HCT116 (cell line): ENCODE results near the gene TMC1. TPM values are rescaled to one million over a fixed set of nuclear protein-coding genes. Genes with fewer than 3 reads are reported as not detected.

Experiments used
- ATAC-seq: fragments of 200-7000 bp; cut with Tn5 transposase; 2 replicates; pipeline ENCODE4 v1.9.1; 2020; ENCODE audit warnings: mild to moderate bottlenecking, moderate library complexity
- BruUV-seq: library from RNA; stranded (reverse); fragments of 400-500 nt; replicated peaks from 2 replicates; lab custom pipeline; 2021; lab: Mats Ljungman, UMichigan
- CTCF ChIA-PET: fragments of 300-600 bp; sonication (Branson Sonifier 250); formaldehyde crosslinking; loops from one replicate; lab custom pipeline; 2021; ENCODE audit warnings: antibody characterized with exemption; lab: Charles Lee
- POLR2A ChIA-PET: fragments of 300-600, 350-600 bp; sonication (Branson Sonifier 250); formaldehyde crosslinking; loops from one replicate; lab custom pipeline; 2021; ENCODE audit warnings: antibody characterized with exemption; lab: Charles Lee
- RAD21 ChIA-PET, 2 experiments: fragments of 300-600 bp; sonication (Branson Sonifier 250); formaldehyde crosslinking; loops; one replicate each; lab custom pipeline; 2023; ENCODE audit warnings: low total read pairs in 2 of 2; ENCODE audit not compliant: uncharacterized antibody in 2 of 2, unreplicated experiment in 2 of 2, low non-redundant PET in 1 of 2; lab: Charles Lee
- DNase-seq: peaks from one replicate; pipeline ENCODE4 v3.0.0-alpha.2; 2010; ENCODE audit warnings: low read depth, low spot score
- H2AFZ ChIP-seq: fragments of 200-600 bp; shearing (Covaris generic), sonication (generic); 2 replicates; pipeline ENCODE4 v1.6.1; 2017; ENCODE audit warnings: low read depth, mixed run types, mixed read lengths, antibody characterized with exemption, low read length; ENCODE audit not compliant: poor library complexity, severe bottlenecking
- H3K27ac ChIP-seq: 2 replicates; pipeline ENCODE4 v1.5.1; 2012; ENCODE audit warnings: low read depth, low read length
- H3K27me3 ChIP-seq: fragments of 200-600 bp; sonication (generic); 2 replicates; pipeline ENCODE4 v1.6.1; 2016; ENCODE audit warnings: mixed run types, low read length, mixed read lengths; ENCODE audit not compliant: insufficient read depth
- H3K36me3 ChIP-seq, 2 experiments: fragments of 200-500 bp in 1 of 2; fragments of 200-600 bp in 1 of 2; sonication (Bioruptor generic) in 1 of 2; sonication (generic) in 1 of 2; 2 replicates each; pipeline versions ENCODE4 v1.5.1 to v1.6.1; 2014 to 2016; ENCODE audit warnings: low read length in 2 of 2, inconsistent platforms in 1 of 2, mixed read lengths in 1 of 2, mixed run types in 1 of 2; ENCODE audit not compliant: insufficient read depth in 2 of 2, control insufficient read depth in 1 of 2
- H3K4me1 ChIP-seq, 2 experiments: fragments of 200-600 bp in 1 of 2; sonication (generic) in 1 of 2; 2 replicates each; pipeline versions ENCODE4 v1.5.1 to v1.6.1; 2012 to 2017; ENCODE audit warnings: low read length in 2 of 2, inconsistent platforms in 1 of 2, mild to moderate bottlenecking in 1 of 2, mixed read lengths in 1 of 2, mixed run types in 1 of 2, moderate library complexity in 1 of 2; ENCODE audit not compliant: insufficient read depth in 2 of 2, control insufficient read depth in 1 of 2
- H3K4me2 ChIP-seq: fragments of 200-600 bp; sonication (generic); 2 replicates; pipeline ENCODE4 v1.6.1; 2017; ENCODE audit warnings: mixed run types, low read length, mixed read lengths
- H3K4me3 ChIP-seq, 2 experiments: fragments of 200-600 bp in 1 of 2; sonication (generic) in 1 of 2; replicated peaks in 1 of 2; 2 replicates each; pipeline ENCODE4 v1.5.1; 2011 to 2016; ENCODE audit warnings: low read length in 2 of 2, control low read depth in 1 of 2, low read depth in 1 of 2, mild to moderate bottlenecking in 1 of 2, mixed read lengths in 1 of 2, mixed run types in 1 of 2
- H3K79me2 ChIP-seq: fragments of 200-600 bp; sonication (generic); 2 replicates; pipeline ENCODE4 v1.6.1; 2017; ENCODE audit warnings: mild to moderate bottlenecking, mixed run types, low read length, moderate library complexity, mixed read lengths; ENCODE audit not compliant: insufficient read depth
- H3K9ac ChIP-seq: fragments of 200-600 bp; sonication (generic); 2 replicates; pipeline ENCODE4 v1.6.1; 2016; ENCODE audit warnings: low read length, mixed read lengths
- H3K9me2 ChIP-seq: fragments of 200-600 bp; sonication (generic), shearing (Covaris generic); 2 replicates; pipeline ENCODE4 v1.6.1; 2017; ENCODE audit warnings: mixed run types, mild to moderate bottlenecking, moderate library complexity; ENCODE audit not compliant: insufficient read depth
- H3K9me3 ChIP-seq, 2 experiments: fragments of 200-500 bp in 1 of 2; fragments of 200-600 bp in 1 of 2; sonication (Bioruptor generic) in 1 of 2; sonication (generic) in 1 of 2; 2 replicates each; pipeline ENCODE4 v1.6.1; 2014 to 2017; ENCODE audit warnings: low read length in 2 of 2, mixed read lengths in 2 of 2, inconsistent platforms in 1 of 2, low read depth in 1 of 2, mild to moderate bottlenecking in 1 of 2, mixed run types in 1 of 2, moderate library complexity in 1 of 2; ENCODE audit not compliant: control insufficient read depth in 1 of 2, insufficient read depth in 1 of 2
- H4K20me1 ChIP-seq: fragments of 200-600 bp; sonication (generic), shearing (Covaris generic); 2 replicates; pipeline ENCODE4 v1.6.1; 2017; ENCODE audit warnings: mixed run types, mild to moderate bottlenecking, moderate library complexity; ENCODE audit not compliant: insufficient read depth
- ATF3 ChIP-seq: IDR thresholded peaks from 2 replicates; pipeline ENCODE4 v1.6.1; 2012
- CBX3 ChIP-seq: IDR thresholded peaks from 2 replicates; pipeline ENCODE4 v1.6.1; 2012; ENCODE audit warnings: low read depth
- CTCF ChIP-seq, 3 experiments: fragments of 200-600 bp in 1 of 3; sonication (generic) in 1 of 3; IDR thresholded peaks in 2 of 3; conservative IDR thresholded peaks in 1 of 3; 2 replicates each; pipeline ENCODE4 v1.5.1; 2012 to 2017; ENCODE audit warnings: low read depth in 2 of 3, low read length in 2 of 3, antibody characterized with exemption in 1 of 3, borderline replicate concordance in 1 of 3, control low read depth in 1 of 3, mild to moderate bottlenecking in 1 of 3, mixed read lengths in 1 of 3, mixed run types in 1 of 3, moderate library complexity in 1 of 3; ENCODE audit not compliant: insufficient read depth in 1 of 3
- EGR1 ChIP-seq: IDR thresholded peaks from 2 replicates; pipeline ENCODE4 v1.6.1; 2012; ENCODE audit warnings: low read depth
- ELF1 ChIP-seq: IDR thresholded peaks from 2 replicates; pipeline ENCODE4 v1.6.1; 2012; ENCODE audit warnings: low read depth, borderline replicate concordance
- EZH2 ChIP-seq: fragments of 200-600 bp; sonication (generic); IDR thresholded peaks from 2 replicates; pipeline ENCODE4 v1.6.1; 2017; ENCODE audit warnings: antibody characterized with exemption, mixed run types
- EZH2phosphoT487 ChIP-seq: fragments of 200-600 bp; IDR thresholded peaks from 2 replicates; pipeline ENCODE4 v1.6.1; 2018; ENCODE audit warnings: antibody characterized with exemption, borderline replicate concordance
- FOSL1 ChIP-seq: IDR thresholded peaks from 2 replicates; pipeline ENCODE4 v1.6.1; 2012; ENCODE audit warnings: low read depth
- MAX ChIP-seq: IDR thresholded peaks from 2 replicates; pipeline ENCODE4 v1.6.1; 2012
- POLR2A ChIP-seq: IDR thresholded peaks from 2 replicates; pipeline ENCODE4 v1.7.0; 2011; ENCODE audit warnings: borderline replicate concordance; ENCODE audit not compliant: insufficient read depth, insufficient read length; ENCODE audit errors: extremely low read depth
- POLR2AphosphoS5 ChIP-seq: IDR thresholded peaks from 2 replicates; pipeline ENCODE4 v1.6.1; 2011; ENCODE audit warnings: mild to moderate bottlenecking, low read depth, low read length, moderate library complexity
- SIN3A ChIP-seq: IDR thresholded peaks from 2 replicates; pipeline ENCODE4 v1.6.1; 2012; ENCODE audit warnings: low read depth
- SP1 ChIP-seq: IDR thresholded peaks from 2 replicates; pipeline ENCODE4 v1.6.1; 2012; ENCODE audit warnings: low read depth
- SRF ChIP-seq: IDR thresholded peaks from 2 replicates; pipeline ENCODE4 v1.6.1; 2012; ENCODE audit warnings: low read depth
- TCF7L2 ChIP-seq: IDR thresholded peaks from 2 replicates; pipeline ENCODE4 v1.7.0; 2011; ENCODE audit warnings: borderline replicate concordance, inconsistent platforms; ENCODE audit not compliant: insufficient read depth, insufficient read length; ENCODE audit errors: extremely low read depth
- YY1 ChIP-seq: IDR thresholded peaks from 2 replicates; pipeline ENCODE4 v1.6.1; 2011; ENCODE audit warnings: low read length, low read depth, moderate library complexity, mild to moderate bottlenecking; ENCODE audit not compliant: insufficient replicate concordance; ENCODE audit errors: extremely low read depth
- ZBTB33 ChIP-seq: IDR thresholded peaks from 2 replicates; pipeline ENCODE4 v1.6.1; 2011; ENCODE audit warnings: mild to moderate bottlenecking, low read length, moderate library complexity; ENCODE audit not compliant: insufficient replicate concordance; ENCODE audit errors: extremely low read depth
- ZFX ChIP-seq: fragments of 450-650 bp; IDR thresholded peaks from 2 replicates; pipeline ENCODE4 v1.6.1; 2017
- ZNF274 ChIP-seq: fragments of 200-500 bp; sonication (Bioruptor generic); IDR thresholded peaks from 2 replicates; pipeline ENCODE4 v1.6.1; 2014; ENCODE audit warnings: mild to moderate bottlenecking, low read depth, low read length, inconsistent platforms
- intact Hi-C: fragments of 100-400 bp; cut with micrococcal nuclease; formaldehyde crosslinking; loops from 2 replicates; pipeline ENCODE4 v1.10.0; 2022
- total RNA-seq: library from RNA; stranded (reverse); gene quantifications from one replicate; pipeline ENCODE4 v1.2.1, GENCODE V29; 2021; ENCODE audit not compliant: unreplicated experiment

TMC1 gene
- total RNA-seq, 1 experiment from 2014 or later: 0.57 TPM

GRCh38 chr9:72537671-72538070 is 16.3 kb downstream of the TMC1 start:
- RAD21 ChIA-PET: no interaction called here
- H3K9me3 ChIP-seq: no peaks in the 10 kb centered on the region
- no peak overlapping the region for H3K9ac ChIP-seq
- H3K4me2 ChIP-seq: no peak overlapping the region
- H3K36me3 ChIP-seq: no peaks in the 10 kb centered on the region
- no peak overlapping the region for H2AFZ ChIP-seq
- TF ChIP-seq EGR1: no peak
- TF ChIP-seq ATF3: no peak
- TF ChIP-seq CTCF (IDR thresholded peaks at IDR 0.05 in 2 of 3, conservative IDR thresholded peaks at IDR 0.05 in 1 of 3; ENCODE audit: borderline replicate concordance in 1 of 3, insufficient read depth in 1 of 3, low read depth in 2 of 3, low read length in 2 of 3): no peak
- TF ChIP-seq ELF1: no peak
- no peak for TF ChIP-seq ZNF274
- no peak for TF ChIP-seq CBX3
- TF ChIP-seq POLR2AphosphoS5: no peak
- TF ChIP-seq ZFX: no peak
- TF ChIP-seq EZH2: no peak
- TF ChIP-seq YY1: no peak
- TF ChIP-seq SP1: no peak
- no peak for TF ChIP-seq MAX
- TF ChIP-seq SIN3A: no peak
- TF ChIP-seq EZH2phosphoT487: no peak
- no peak for TF ChIP-seq SRF
- no peak for TF ChIP-seq POLR2A
- TF ChIP-seq TCF7L2: no peak
- no peak for TF ChIP-seq FOSL1
- no peak for TF ChIP-seq ZBTB33
- H3K79me2 ChIP-seq: no peaks in the 10 kb centered on the region
- no peak for DNase-seq
- ATAC-seq: no peak
- CTCF ChIA-PET: no interaction called here
- BruUV-seq: no TSS peak
- H4K20me1 ChIP-seq: no peaks in the 10 kb centered on the region
- no peak overlapping the region for H3K27ac ChIP-seq
- no peak overlapping the region for H3K4me3 ChIP-seq
- H3K27me3 ChIP-seq: no peaks in the 10 kb centered on the region
- H3K9me2 ChIP-seq: no peaks in the 10 kb centered on the region
- H3K4me1 ChIP-seq: peaks cover 14 to 39% of the 10 kb centered on the region in 2 experiments; a peak in 3 of 4 replicates
- intact Hi-C loops: no loop called here
- POLR2A ChIA-PET: interaction anchor here (1.1 kb wide), 1 partner anchor 173 kb away, joined by 3 read pairs; the partner anchor contains the start of gene ZFAND5
